Panc1 (cell line): ENCODE data around the gene ACAD8.

Experiments
- CTCF ChIP-seq: fragments of 450-650 bp; IDR thresholded peaks from 2 replicates; pipeline ENCODE4 v1.5.1; 2017; ENCODE audit warnings: mild to moderate bottlenecking
- POLR2AphosphoS5 ChIP-seq: IDR thresholded peaks from 2 replicates; pipeline ENCODE4 v1.6.1; 2012; ENCODE audit warnings: mild to moderate bottlenecking, low read depth, low read length, moderate library complexity
- TCF7L2 ChIP-seq: IDR thresholded peaks from 2 replicates; pipeline ENCODE4 v1.6.1; 2011; ENCODE audit warnings: mild to moderate bottlenecking, low read depth, low read length, inconsistent platforms
- TF ChIP-seq, protein P1 (sequence below), 2 experiments: IDR thresholded peaks; 2 replicates each; pipeline ENCODE4 v1.6.1; 2011 to 2012; ENCODE audit warnings: low read depth in 2 of 2, control low read depth in 1 of 2, low read length in 1 of 2, mild to moderate bottlenecking in 1 of 2, moderate library complexity in 1 of 2; ENCODE audit not compliant: insufficient read depth in 1 of 2

- TF ChIP-seq TCF7L2 (no peak), CTCF (no peak), POLR2AphosphoS5 (no peak)
- TF ChIP-seq, protein P1, sequence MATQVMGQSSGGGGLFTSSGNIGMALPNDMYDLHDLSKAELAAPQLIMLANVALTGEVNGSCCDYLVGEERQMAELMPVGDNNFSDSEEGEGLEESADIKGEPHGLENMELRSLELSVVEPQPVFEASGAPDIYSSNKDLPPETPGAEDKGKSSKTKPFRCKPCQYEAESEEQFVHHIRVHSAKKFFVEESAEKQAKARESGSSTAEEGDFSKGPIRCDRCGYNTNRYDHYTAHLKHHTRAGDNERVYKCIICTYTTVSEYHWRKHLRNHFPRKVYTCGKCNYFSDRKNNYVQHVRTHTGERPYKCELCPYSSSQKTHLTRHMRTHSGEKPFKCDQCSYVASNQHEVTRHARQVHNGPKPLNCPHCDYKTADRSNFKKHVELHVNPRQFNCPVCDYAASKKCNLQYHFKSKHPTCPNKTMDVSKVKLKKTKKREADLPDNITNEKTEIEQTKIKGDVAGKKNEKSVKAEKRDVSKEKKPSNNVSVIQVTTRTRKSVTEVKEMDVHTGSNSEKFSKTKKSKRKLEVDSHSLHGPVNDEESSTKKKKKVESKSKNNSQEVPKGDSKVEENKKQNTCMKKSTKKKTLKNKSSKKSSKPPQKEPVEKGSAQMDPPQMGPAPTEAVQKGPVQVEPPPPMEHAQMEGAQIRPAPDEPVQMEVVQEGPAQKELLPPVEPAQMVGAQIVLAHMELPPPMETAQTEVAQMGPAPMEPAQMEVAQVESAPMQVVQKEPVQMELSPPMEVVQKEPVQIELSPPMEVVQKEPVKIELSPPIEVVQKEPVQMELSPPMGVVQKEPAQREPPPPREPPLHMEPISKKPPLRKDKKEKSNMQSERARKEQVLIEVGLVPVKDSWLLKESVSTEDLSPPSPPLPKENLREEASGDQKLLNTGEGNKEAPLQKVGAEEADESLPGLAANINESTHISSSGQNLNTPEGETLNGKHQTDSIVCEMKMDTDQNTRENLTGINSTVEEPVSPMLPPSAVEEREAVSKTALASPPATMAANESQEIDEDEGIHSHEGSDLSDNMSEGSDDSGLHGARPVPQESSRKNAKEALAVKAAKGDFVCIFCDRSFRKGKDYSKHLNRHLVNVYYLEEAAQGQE (IDR thresholded peaks at IDR 0.05; ENCODE audit: insufficient read depth in 1 of 2, low read depth in 2 of 2, low read length in 1 of 2): no peak
These were observed 47.6 kb upstream of the ACAD8 start for GRCh38 chr11:134205729-134206128.
